ENCODE data around the gene CYP2A7.
"Not testable (repeated sequence)": the region's sequence is repeated elsewhere in the genome, so short reads cannot be mapped to it uniquely, and the experiment has no call there.

GRCh38 chr19:40825460-40826095, 56.5 kb downstream of the CYP2A7 start:
- TF ChIP-seq CTCF, POLR2AphosphoS5, POLR2A, EP300 (IDR thresholded peaks at IDR 0.05): not testable (repeated sequence)

Measured in gastroesophageal sphincter (tissue), 3 donors.